ENCODE results near the gene CEP128.

Gene CEP128

GRCh38 chr14:80629606-80630005, 311.9 kb downstream of the CEP128 start:
- no peak overlapping the region for H3K4me3 ChIP-seq (ENCODE audit: low read depth, low read length)
- no peaks in the 10 kb centered on the region for H3K36me3 ChIP-seq (ENCODE audit: control insufficient read depth in 2 of 2, insufficient read depth in 1 of 2, low read length in 2 of 2)
- no peak overlapping the region for H3K27ac ChIP-seq (ENCODE audit: extremely low read depth, low read depth, low read length)
- peaks cover 3% of the 10 kb centered on the region; the same call in 1 of the 2 replicates for H3K4me1 ChIP-seq (ENCODE audit: control insufficient read depth, insufficient read depth, low read length)
- H3K9me3 ChIP-seq (ENCODE audit: control insufficient read depth, insufficient read depth, low read depth, low read length) = no peaks in the 10 kb centered on the region
- ChIA-PET POLR2A (no interaction called here), CTCF (interaction anchor here (0.6 kb wide), 1 partner anchor 9 kb away, joined by 4 read pairs; no protein-coding TSS in a partner anchor)
- no peak for TF ChIP-seq ZNF157 (tag by site-specific recombination; IDR thresholded peaks at IDR 0.05)
- TF ChIP-seq, protein P1, sequence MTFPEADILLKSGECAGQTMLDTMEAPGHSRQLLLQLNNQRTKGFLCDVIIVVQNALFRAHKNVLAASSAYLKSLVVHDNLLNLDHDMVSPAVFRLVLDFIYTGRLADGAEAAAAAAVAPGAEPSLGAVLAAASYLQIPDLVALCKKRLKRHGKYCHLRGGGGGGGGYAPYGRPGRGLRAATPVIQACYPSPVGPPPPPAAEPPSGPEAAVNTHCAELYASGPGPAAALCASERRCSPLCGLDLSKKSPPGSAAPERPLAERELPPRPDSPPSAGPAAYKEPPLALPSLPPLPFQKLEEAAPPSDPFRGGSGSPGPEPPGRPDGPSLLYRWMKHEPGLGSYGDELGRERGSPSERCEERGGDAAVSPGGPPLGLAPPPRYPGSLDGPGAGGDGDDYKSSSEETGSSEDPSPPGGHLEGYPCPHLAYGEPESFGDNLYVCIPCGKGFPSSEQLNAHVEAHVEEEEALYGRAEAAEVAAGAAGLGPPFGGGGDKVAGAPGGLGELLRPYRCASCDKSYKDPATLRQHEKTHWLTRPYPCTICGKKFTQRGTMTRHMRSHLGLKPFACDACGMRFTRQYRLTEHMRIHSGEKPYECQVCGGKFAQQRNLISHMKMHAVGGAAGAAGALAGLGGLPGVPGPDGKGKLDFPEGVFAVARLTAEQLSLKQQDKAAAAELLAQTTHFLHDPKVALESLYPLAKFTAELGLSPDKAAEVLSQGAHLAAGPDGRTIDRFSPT (tag by site-specific recombination; IDR thresholded peaks at IDR 0.05) = no peak
- no peak for TF ChIP-seq ZNF548 (tag by site-specific recombination; IDR thresholded peaks at IDR 0.05)
- TF ChIP-seq ZNF48 (tag by site-specific recombination; IDR thresholded peaks at IDR 0.05) = no peak
- TF ChIP-seq ZFHX2 (tag by site-specific recombination; conservative IDR thresholded peaks at IDR 0.05) = no peak
- TF ChIP-seq, protein P2, sequence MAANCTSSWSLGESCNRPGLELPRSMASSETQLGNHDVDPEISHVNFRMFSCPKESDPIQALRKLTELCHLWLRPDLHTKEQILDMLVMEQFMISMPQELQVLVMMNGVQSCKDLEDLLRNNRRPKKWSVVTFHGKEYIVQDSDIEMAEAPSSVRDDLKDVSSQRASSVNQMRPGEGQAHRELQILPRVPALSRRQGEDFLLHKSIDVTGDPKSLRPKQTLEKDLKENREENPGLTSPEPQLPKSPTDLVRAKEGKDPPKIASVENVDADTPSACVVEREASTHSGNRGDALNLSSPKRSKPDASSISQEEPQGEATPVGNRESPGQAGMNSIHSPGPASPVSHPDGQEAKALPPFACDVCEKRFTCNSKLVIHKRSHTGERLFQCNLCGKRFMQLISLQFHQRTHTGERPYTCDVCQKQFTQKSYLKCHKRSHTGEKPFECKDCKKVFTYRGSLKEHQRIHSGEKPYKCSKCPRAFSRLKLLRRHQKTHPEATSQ (tag by site-specific recombination; IDR thresholded peaks at IDR 0.05) = no peak
- TF ChIP-seq ZNF174 (tag by site-specific recombination; IDR thresholded peaks at IDR 0.05) = no peak
- TF ChIP-seq KLF16 (tag by site-specific recombination; IDR thresholded peaks at IDR 0.05) = no peak
- no peak for TF ChIP-seq ZNF623 (tag by site-specific recombination; IDR thresholded peaks at IDR 0.05)
- no peak for TF ChIP-seq ELK4 (IDR thresholded peaks at IDR 0.05; ENCODE audit: borderline replicate concordance, low read depth, low read length)
- no peak for TF ChIP-seq ZBTB1 (tag by site-specific recombination; IDR thresholded peaks at IDR 0.05)
- no peak for TF ChIP-seq ZNF664 (tag by site-specific recombination; IDR thresholded peaks at IDR 0.05)
- TF ChIP-seq ZBTB20 (tag by site-specific recombination; IDR thresholded peaks at IDR 0.05) = no peak
- TF ChIP-seq ZNF692 (tag by site-specific recombination; IDR thresholded peaks at IDR 0.05) = no peak

GRCh38 chr14:80628547-80628946, 313.0 kb downstream of the CEP128 start:
- ChIA-PET CTCF (interaction anchor here (0.7 kb wide), 1 partner anchor 10 kb away, joined by 3 read pairs; no protein-coding TSS in a partner anchor), POLR2A (no interaction called here)
- no peaks in the 10 kb centered on the region for H3K36me3 ChIP-seq (ENCODE audit: control insufficient read depth in 2 of 2, insufficient read depth in 1 of 2, low read length in 2 of 2)
- no peaks in the 10 kb centered on the region for H3K4me1 ChIP-seq (ENCODE audit: control insufficient read depth, insufficient read depth, low read length)
- TF ChIP-seq SALL2 (tag by site-specific recombination; IDR thresholded peaks at IDR 0.05; ENCODE audit: borderline replicate concordance) = no peak
- no peak for TF ChIP-seq OVOL3 (tag by site-specific recombination; IDR thresholded peaks at IDR 0.05)
- no peak for TF ChIP-seq ZNF792 (tag by site-specific recombination; IDR thresholded peaks at IDR 0.05)
- no peak for TF ChIP-seq ZNF274 (IDR thresholded peaks at IDR 0.05; ENCODE audit: low read length)
- TF ChIP-seq ZNF274 (tag by site-specific recombination; IDR thresholded peaks at IDR 0.05; ENCODE audit: borderline replicate concordance) = no peak
- no peak for TF ChIP-seq GLIS1 (tag by site-specific recombination; IDR thresholded peaks at IDR 0.05)
- no peak for TF ChIP-seq ZNF660 (tag by site-specific recombination; IDR thresholded peaks at IDR 0.05)
- TF ChIP-seq ZNF146 (tag by site-specific recombination; IDR thresholded peaks at IDR 0.05) = no peak
- no peak overlapping the region for H3K4me3 ChIP-seq (ENCODE audit: low read depth, low read length)
- no peak overlapping the region for H3K27ac ChIP-seq (ENCODE audit: extremely low read depth, low read depth, low read length)
- H3K9me3 ChIP-seq (ENCODE audit: control insufficient read depth, insufficient read depth, low read depth, low read length) = no peaks in the 10 kb centered on the region

Data from HEK293 (cell line).